HUES48 (cell line): Measurements from ENCODE around the gene NKX6-2.
"Not testable (repeated sequence)": the region's sequence is repeated elsewhere in the genome, so short reads cannot be mapped to it uniquely, and the experiment has no call there.

Source experiments
- H3K27ac ChIP-seq: one replicate; pipeline ENCODE4 v1.7.0; 2013; ENCODE audit warnings: low read depth, low read length, inconsistent platforms
- H3K27me3 ChIP-seq: 2 replicates; pipeline ENCODE4 v1.6.1; 2013; ENCODE audit warnings: mild to moderate bottlenecking, low read length; ENCODE audit not compliant: control insufficient read depth, insufficient read depth
- H3K36me3 ChIP-seq: 2 replicates; pipeline ENCODE4 v1.6.1; 2013; ENCODE audit warnings: low read length; ENCODE audit not compliant: control insufficient read depth, insufficient read depth
- H3K4me1 ChIP-seq: 2 replicates; pipeline ENCODE4 v1.6.1; 2013; ENCODE audit warnings: mild to moderate bottlenecking, low read length; ENCODE audit not compliant: control insufficient read depth, insufficient read depth
- H3K4me3 ChIP-seq: 2 replicates; pipeline ENCODE4 v1.5.1; 2013; ENCODE audit warnings: mild to moderate bottlenecking, low read depth, low read length
- H3K9ac ChIP-seq: 2 replicates; pipeline ENCODE4 v1.6.1; 2013; ENCODE audit warnings: mild to moderate bottlenecking, low read depth, low read length, moderate library complexity
- H3K9me3 ChIP-seq: 2 replicates; pipeline ENCODE4 v1.6.1; 2013; ENCODE audit warnings: low read length; ENCODE audit not compliant: control insufficient read depth, insufficient read depth

NKX6-2 gene

DNA sequence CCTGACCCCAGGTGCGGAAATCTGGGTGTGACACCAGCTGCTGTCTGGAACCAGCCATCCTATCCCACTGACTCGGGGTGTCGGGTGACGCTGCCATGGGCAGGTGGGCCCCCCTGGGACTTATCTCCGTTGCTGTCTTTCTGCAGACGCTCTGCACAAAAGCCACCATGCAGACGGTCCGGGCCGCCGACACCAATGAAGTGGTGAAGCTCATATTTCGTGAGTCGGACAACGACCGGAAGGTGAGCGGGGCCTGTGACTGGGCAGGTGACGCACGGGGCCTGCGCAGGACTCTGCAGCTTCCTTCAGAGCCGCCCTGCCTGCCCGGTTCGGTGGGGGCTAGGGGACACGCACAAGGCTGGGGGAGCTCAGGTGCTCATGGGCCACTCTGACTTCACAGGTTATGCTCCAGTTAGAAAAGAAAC is 36.6 kb downstream of the NKX6-2 start:
- H3K4me3 ChIP-seq, result no peak overlapping the region
- peaks cover 14% of the 10 kb centered on the region for H3K4me1 ChIP-seq
- H3K9ac ChIP-seq, result no peak overlapping the region
- H3K9me3 ChIP-seq, result no peaks in the 10 kb centered on the region
- H3K36me3 ChIP-seq, result no peaks in the 10 kb centered on the region
- no peaks in the 10 kb centered on the region for H3K27me3 ChIP-seq
- H3K27ac ChIP-seq, result no peak overlapping the region

DNA sequence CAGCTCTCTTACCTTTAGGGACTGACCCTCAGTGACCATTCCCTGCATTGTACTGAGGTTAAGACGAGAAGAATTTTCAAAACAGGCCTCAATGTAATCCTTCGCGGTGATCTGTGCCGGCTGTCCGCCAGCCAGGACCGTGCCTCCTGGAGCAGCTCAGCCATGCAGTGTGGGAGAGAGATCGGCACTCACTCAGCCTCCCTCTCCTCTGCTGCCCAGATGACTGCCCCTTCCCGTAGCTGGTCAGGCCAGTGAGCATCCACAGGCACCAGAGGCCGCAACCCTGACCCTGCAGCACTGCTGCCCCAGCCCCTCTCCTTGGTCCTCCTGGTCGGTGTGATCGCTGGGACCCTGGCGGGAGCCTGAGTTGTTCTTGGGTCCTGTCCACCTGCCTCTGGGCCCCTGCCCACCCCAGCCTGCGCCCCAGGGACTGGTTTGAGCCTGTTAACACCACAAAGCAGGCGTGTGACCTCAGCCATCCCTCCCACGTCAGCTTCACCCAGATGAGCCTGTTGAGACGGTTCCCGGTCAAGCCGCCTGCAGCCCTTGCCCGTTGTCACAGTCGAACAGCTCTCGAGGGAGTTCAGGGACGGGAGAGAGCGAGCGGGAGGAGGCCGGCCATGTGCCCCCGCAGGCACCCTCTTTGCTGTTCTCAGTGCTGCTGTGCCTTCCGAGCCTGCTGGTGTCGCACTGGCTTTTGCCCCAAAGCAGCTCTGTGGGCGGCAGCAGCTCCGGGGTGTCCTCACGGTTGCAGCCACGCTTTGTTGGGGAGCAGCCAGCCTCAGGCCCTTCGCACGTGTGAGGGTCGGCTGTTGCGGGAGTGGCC is 37.2 kb downstream of the NKX6-2 start:
- H3K9ac ChIP-seq, result no peak overlapping the region
- H3K9me3 ChIP-seq, result no peaks in the 10 kb centered on the region
- H3K4me3 ChIP-seq, result no peak overlapping the region
- peaks cover 14% of the 10 kb centered on the region for H3K4me1 ChIP-seq
- no peaks in the 10 kb centered on the region for H3K27me3 ChIP-seq
- H3K36me3 ChIP-seq, result no peaks in the 10 kb centered on the region
- no peak overlapping the region for H3K27ac ChIP-seq

DNA sequence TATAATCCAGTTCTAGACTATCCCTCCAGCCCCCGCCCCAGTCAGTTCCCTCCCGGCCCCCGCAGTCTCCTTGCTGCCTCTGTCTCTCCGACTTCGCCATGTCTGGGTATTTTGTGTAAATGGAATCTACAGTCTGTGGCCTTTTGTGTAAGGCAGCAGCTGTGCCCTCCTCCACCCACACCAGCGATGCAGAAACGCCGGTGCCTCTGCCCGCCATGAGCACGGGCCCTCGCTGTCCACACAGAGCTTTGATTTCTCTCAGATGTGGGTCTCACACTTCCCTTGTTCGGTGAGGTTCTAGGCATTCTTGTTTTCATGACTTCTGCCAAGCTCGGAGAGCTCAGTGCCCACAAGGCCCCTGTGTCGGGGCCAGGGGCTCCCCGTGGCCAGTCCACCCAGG is 37.8 kb downstream of the NKX6-2 start:
- Histone ChIP-seq H3K9me3 (no peaks in the 10 kb centered on the region), H3K36me3 (no peaks in the 10 kb centered on the region), H3K27me3 (no peaks in the 10 kb centered on the region), H3K9ac (no peak overlapping the region), H3K4me1 (peaks cover 14% of the 10 kb centered on the region), H3K4me3 (no peak overlapping the region), H3K27ac (no peak overlapping the region)

DNA sequence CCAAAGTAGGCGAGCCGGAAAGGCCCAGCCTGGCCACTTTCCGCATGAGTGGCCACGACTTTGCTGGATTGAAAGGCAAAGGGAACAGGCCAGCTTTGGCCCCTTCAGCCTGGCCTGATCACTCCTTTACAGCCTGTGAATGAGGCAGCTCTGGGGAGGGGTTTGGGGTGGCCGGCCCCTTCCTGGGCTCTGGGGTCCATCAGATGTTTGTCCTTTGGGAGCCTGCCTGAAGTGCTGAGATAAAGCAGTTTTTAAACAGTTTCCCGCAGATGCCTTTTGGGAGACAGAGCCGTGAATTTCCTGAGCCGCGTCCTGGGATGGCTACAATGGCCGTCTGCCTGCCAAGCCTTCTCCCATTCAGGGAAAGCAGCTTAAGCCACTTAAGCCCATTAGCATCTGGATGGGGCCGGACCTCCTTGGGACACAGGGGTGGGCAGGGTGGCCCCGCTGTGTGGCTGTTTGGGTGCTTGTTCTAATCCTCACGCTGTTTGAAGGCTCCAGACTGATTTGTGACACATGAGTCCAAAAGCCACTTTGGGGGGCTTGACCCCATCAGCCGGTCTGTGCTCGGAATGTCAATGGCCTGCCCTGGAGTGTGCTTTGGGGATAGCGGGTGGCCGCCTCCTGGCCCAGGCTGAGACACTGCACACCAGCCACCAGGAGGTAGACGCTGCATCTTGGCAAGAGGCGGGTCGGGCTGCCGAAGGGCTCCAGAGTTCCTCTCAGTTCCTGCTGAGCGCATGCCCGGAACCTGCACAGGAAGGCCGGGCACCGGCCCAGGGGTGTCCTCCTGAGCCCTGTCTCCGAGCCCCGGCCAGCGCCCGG is 38.9 kb downstream of the NKX6-2 start:
- Histone ChIP-seq H3K4me3 (no peak overlapping the region), H3K27ac (peak overlapping the region; percentile 70)

DNA sequence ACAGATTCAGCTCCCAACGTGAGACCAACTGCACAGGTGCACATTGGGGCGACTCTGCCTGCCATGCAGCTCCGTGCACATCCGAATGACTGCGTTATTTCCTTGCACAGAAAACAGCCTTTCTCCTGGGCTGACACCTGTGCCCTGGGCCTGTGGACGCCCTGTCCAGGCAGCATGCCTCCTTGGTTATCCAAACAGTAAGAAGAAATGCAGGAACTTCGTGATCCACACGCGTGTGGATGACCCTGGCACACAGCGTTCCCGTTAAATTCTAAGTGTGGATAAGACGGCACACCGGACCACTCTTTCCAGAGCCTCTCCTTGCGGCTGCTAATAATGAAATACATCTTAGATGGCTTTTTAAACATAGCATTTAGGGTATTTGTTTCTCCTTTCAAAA is 39.6 kb downstream of the NKX6-2 start:
- Histone ChIP-seq H3K9ac (no peak overlapping the region), H3K36me3 (no peaks in the 10 kb centered on the region), H3K4me1 (peaks cover 23% of the 10 kb centered on the region), H3K27ac (peak overlapping the region; percentile 70), H3K27me3 (no peaks in the 10 kb centered on the region), H3K4me3 (no peak overlapping the region), H3K9me3 (no peaks in the 10 kb centered on the region)

More for the DNA sequence above, 38.9 kb downstream of the NKX6-2 start:
- Histone ChIP-seq H3K27me3 (no peaks in the 10 kb centered on the region), H3K9ac (no peak overlapping the region), H3K9me3 (no peaks in the 10 kb centered on the region), H3K36me3 (no peaks in the 10 kb centered on the region), H3K4me1 (peaks cover 23% of the 10 kb centered on the region)

DNA sequence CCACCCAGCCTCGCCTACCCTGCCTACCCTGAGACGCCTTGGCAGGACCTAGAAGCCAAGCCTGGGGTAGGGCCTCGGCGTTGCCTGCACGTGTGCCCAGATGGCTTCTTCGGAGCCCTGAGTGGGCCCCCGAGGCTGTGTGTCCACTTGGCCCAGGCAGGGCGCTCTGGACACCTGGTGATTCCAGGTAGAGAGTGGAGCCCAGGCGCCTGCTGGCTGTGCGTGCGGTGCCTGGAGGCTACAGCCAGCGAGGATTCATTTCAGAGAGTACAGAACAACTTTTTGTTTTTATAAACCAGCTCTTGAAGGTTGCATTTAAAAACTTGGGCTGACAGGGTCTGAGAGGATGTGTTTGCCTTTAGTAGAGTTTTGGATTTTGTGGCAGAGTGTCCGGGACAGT is 40.0 kb downstream of the NKX6-2 start:
- Histone ChIP-seq H3K36me3 (no peaks in the 10 kb centered on the region), H3K4me3 (no peak overlapping the region), H3K27ac (peak overlapping the region; percentile 21), H3K4me1 (peaks cover 23% of the 10 kb centered on the region), H3K9me3 (no peaks in the 10 kb centered on the region), H3K9ac (no peak overlapping the region), H3K27me3 (no peaks in the 10 kb centered on the region)

DNA sequence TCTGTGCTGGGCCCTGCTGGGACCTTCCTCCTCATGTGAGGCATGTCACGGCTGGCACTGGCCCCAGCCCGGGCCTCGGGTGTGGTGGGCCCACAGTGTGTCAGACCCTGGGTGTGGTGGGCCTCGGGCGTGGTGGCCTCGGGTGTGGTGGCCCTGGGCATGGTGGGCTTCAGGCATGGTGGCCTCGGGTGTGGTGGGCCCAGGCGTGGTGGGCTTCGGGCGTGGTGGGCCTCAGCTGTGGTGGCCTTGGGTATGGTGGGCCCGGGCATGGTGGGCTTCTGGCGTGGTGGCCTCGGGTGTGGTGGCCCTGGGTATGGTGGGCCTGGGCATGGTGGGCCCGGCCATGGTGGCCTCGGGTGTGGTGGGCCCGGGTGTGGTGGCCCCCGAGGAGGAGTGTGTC is 40.4 kb downstream of the NKX6-2 start:
- Histone ChIP-seq H3K36me3 (no peaks in the 10 kb centered on the region), H3K4me3 (no peak overlapping the region), H3K27me3 (no peaks in the 10 kb centered on the region), H3K9me3 (no peaks in the 10 kb centered on the region), H3K4me1 (peaks cover 23% of the 10 kb centered on the region), H3K27ac (no peak overlapping the region), H3K9ac (no peak overlapping the region)

DNA sequence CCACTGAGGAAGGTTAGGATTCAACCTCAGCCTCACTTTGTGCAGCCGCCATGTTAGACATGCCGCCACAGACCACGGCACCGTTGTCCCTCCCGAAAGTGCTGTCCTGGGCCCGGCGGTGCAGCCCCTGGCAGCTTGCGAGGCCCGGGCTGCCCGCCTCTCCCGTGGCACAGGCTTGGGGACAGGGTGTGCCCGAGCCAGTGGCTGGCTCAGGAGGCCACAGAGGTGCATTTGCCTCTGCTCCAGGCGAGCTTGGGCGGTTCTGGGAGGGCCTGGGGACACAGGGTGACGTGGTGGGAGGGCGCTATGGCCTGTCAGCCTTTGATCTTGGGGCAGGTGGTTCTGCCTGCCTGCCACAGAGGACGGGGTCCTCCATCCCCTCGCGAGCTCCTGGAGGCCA is 41.1 kb downstream of the NKX6-2 start:
- no peaks in the 10 kb centered on the region for H3K9me3 ChIP-seq
- H3K27me3 ChIP-seq, result no peaks in the 10 kb centered on the region
- H3K9ac ChIP-seq, result no peak overlapping the region
- no peak overlapping the region for H3K27ac ChIP-seq
- H3K36me3 ChIP-seq, result no peaks in the 10 kb centered on the region
- peaks cover 23% of the 10 kb centered on the region for H3K4me1 ChIP-seq
- no peak overlapping the region for H3K4me3 ChIP-seq

DNA sequence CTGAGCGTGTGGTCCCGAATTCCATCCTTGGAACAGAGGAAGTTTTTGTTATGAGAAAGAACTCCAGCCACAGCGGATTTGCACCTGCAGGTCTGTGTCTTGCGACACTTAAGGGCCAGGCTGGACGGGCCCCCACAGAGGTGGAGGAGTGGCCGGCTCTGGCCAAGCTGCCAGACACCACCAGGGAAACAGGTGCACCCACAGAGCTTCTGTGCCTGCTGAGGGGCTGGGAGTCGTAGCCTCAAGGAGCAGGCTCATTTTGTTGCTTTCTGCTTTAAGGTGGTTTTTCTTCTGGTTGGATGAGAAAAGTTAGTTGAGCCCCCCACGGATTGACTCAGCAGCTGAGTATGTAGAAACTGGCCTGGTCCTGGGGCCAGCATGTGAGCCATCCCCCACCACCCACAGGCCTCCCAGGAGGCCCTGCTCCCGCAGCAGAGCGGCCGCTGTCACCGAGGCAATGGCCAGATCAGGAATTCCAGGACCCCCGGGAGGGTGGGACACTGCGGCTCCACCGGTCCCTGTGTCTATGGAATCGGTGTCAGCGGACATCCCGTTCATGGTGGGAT is 41.9 kb downstream of the NKX6-2 start:
- no peak overlapping the region for H3K27ac ChIP-seq
- no peaks in the 10 kb centered on the region for H3K9me3 ChIP-seq
- no peaks in the 10 kb centered on the region for H3K27me3 ChIP-seq
- H3K36me3 ChIP-seq, result no peaks in the 10 kb centered on the region
- no peak overlapping the region for H3K4me3 ChIP-seq
- peaks cover 23% of the 10 kb centered on the region for H3K4me1 ChIP-seq
- no peak overlapping the region for H3K9ac ChIP-seq

DNA sequence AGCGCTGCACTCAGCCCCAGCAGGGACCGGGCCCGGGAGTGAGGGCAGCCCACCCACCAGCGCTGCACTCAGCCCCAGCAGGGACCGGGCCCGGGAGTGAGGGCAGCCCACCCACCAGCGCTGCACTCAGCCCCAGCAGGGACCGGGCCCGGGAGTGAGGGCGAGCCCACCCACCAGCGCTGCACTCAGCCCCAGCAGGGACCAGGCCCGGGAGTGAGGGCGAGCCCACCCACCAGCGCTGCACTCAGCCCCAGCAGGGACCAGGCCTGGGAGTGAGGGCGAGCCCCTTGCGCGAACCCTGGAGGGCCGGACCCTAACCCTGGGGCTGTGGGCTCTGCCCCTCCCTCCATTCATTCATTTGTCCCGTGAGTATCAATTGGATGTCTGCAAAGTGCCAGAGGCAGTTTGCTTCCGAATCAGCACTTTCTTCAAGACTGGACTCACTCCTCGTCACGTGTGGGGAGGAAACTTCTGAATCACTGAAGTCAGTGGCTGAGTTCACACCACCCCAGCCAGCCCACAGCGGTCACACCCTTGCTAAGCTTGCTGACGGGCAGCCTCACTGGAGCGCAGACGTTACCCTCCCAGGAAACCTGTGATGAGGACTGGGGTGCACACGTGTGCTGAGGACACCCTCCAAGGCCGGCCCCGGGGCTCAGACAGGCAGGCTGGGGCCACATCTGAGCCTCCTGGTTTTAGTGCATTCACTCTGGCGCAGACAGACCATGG is 42.6 kb downstream of the NKX6-2 start:
- not testable (repeated sequence) for H3K27me3 ChIP-seq, H3K9ac ChIP-seq, H3K36me3 ChIP-seq, H3K27ac ChIP-seq, H3K9me3 ChIP-seq, H3K4me3 ChIP-seq
- H3K4me1 ChIP-seq, result peaks cover 23% of the 10 kb centered on the region
